ENCODE data around the gene PPM1H.

- TF ChIP-seq POLR2A (IDR thresholded peaks at IDR 0.05; ENCODE audit: low read length) (no peak), GATA1 (IDR thresholded peaks at IDR 0.05; ENCODE audit: low read depth, low read length) (no peak)
Observed at GRCh38 chr12:62689042-62689839, 245.7 kb downstream of the PPM1H start.
